ENCODE measurements around the gene HJV. TPM values are rescaled to one million over a fixed set of nuclear protein-coding genes. Genes with fewer than 3 reads are reported as not detected.

Gene HJV
- total and polyA plus RNA-seq, 2 of the 4 experiments (the other 2 are of a cell fraction), result not detected

GRCh38 chr1:146021050-146021445, 487 bp downstream of the HJV start:
- no peak overlapping the region for H4K8ac ChIP-seq (ENCODE audit: low read depth in 2 of 2, low read length in 2 of 2)
- no peak overlapping the region for H3K56ac ChIP-seq (ENCODE audit: extremely low read depth, insufficient read depth, low read length)
- WGBS, 2 experiments (ENCODE audit: extremely low coverage in 2 of 2, insufficient read length in 1 of 2), result no CpG with 5 or more reads among the region's 1 CpG
- ATAC-seq (ENCODE audit: low read depth), result no peak
- dilution Hi-C loops (cut with HindIII; ENCODE audit: low sequenced_read_pairs, unreplicated experiment), result no loop called here
- H3K4ac ChIP-seq (ENCODE audit: low read depth, low read length), result no peak overlapping the region
- no peaks in the 10 kb centered on the region for H3K9me3 ChIP-seq (ENCODE audit: control insufficient read depth, insufficient read depth, low read length)
- H3K79me1 ChIP-seq (ENCODE audit: low read depth in 1 of 2, low read length in 2 of 2), result no peaks in the 10 kb centered on the region
- intact Hi-C loops (cut with micrococcal nuclease), result no loop called here
- POLR2A ChIA-PET (ENCODE audit: unreplicated experiment), result no interaction called here
- no peak overlapping the region for H2BK20ac ChIP-seq (ENCODE audit: low read depth, low read length)
- TF ChIP-seq MAZ (IDR thresholded peaks at IDR 0.05; ENCODE audit: borderline replicate concordance, low read depth, low read length), result no peak
- TF ChIP-seq POLR2A (IDR thresholded peaks at IDR 0.05; ENCODE audit: low read depth, low read length), result no peak
- no peak for TF ChIP-seq FOS (IDR thresholded peaks at IDR 0.05; ENCODE audit: low read depth, low read length)
- TF ChIP-seq MXI1 (IDR thresholded peaks at IDR 0.05; ENCODE audit: borderline replicate concordance, low read depth, low read length), result no peak
- TF ChIP-seq RCOR1 (IDR thresholded peaks at IDR 0.05; ENCODE audit: insufficient replicate concordance, low read length), result no peak
- CTCF ChIA-PET, result interaction anchor here (2.0 kb wide), 1 partner anchor 11 kb away, joined by 9 read pairs; no protein-coding TSS in a partner anchor
- no peak overlapping the region for H3K4me2 ChIP-seq (ENCODE audit: low read depth, low read length)
- H3K4me3 ChIP-seq (ENCODE audit: insufficient read depth, low read depth, low read length), result no peak overlapping the region
- no peak overlapping the region for H3K23ac ChIP-seq (ENCODE audit: low read depth, low read length)
- no peak overlapping the region for H2AK5ac ChIP-seq (ENCODE audit: low read depth, low read length)
- H3K4me1 ChIP-seq (ENCODE audit: control insufficient read depth, insufficient read depth, low read length), result no peaks in the 10 kb centered on the region
- H3K14ac ChIP-seq (replicated peaks; ENCODE audit: low read depth, low read length), result no peak overlapping the region
- no peak overlapping the region for H2BK15ac ChIP-seq (ENCODE audit: low read depth, low read length)
- no peak overlapping the region for H2BK120ac ChIP-seq (ENCODE audit: low read depth, low read length)
- H3K9ac ChIP-seq (ENCODE audit: low read depth, low read length), result no peak overlapping the region
- no peak overlapping the region for H4K91ac ChIP-seq (ENCODE audit: insufficient read depth, low read depth, low read length)
- H4K20me1 ChIP-seq (ENCODE audit: insufficient read depth, low read length), result no peaks in the 10 kb centered on the region
- no peak overlapping the region for H2AK9ac ChIP-seq (replicated peaks; ENCODE audit: low read depth, low read length, poor library complexity)
- H3K18ac ChIP-seq (ENCODE audit: low read depth, low read length), result no peak overlapping the region
- in situ Hi-C loops (cut with MboI; ENCODE audit: low sequenced_read_pairs), result no loop called here
- no TSS peak for BruUV-seq (replicated peaks)
- H3K27ac ChIP-seq (ENCODE audit: insufficient read depth, low read length), result no peak overlapping the region
- no peak overlapping the region for H2BK5ac ChIP-seq (ENCODE audit: low read depth, low read length, poor library complexity, severe bottlenecking)
- no peaks in the 10 kb centered on the region for H3K9me1 ChIP-seq (ENCODE audit: insufficient read depth, low read length)
- no peak overlapping the region for H4K5ac ChIP-seq (ENCODE audit: low read depth, low read length)
- H3K36me3 ChIP-seq (ENCODE audit: control insufficient read depth, insufficient read depth, low read length), result no peaks in the 10 kb centered on the region
- H2AFZ ChIP-seq (replicated peaks; ENCODE audit: low read length, poor library complexity), result no peak overlapping the region
- H3K27me3 ChIP-seq (ENCODE audit: control insufficient read depth, insufficient read depth, low read length), result peaks cover 54% of the 10 kb centered on the region
- DNase-seq, result no peak

All from IMR-90 (cell line).